Medulla oblongata (tissue), 1 donor: ENCODE results near the gene PROZ.
"Not testable (repeated sequence)": the region's sequence is repeated elsewhere in the genome, so short reads cannot be mapped to it uniquely, and the experiment has no call there.

ENCODE experiments used
- DNase-seq: peaks from one replicate; pipeline ENCODE4 v3.0.0-alpha.2; 2015; ENCODE audit errors: extremely low spot score

PROZ gene

GRCh38 chr13:113157206-113157928, 1.1 kb upstream of the PROZ start:
- no peak for DNase-seq

DNA sequence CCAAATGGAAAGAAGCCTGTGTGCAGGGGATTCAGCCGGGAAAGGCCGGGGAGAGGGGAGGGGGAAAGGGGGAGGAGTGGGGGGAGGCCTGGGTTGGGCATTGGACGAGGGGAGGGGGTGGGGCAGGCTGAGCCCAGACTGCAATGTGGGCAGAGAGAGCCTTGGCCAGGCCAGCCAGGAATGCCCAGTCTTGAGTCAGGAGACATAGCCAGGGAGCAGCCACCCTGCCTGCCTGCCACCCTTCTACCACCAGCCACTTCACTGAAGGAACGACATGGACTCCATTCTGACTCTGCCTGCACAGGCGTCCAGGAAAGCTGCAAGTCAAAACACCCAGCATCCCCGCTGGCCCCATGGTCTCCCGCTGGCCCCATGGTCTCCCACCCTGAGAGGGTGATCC, 498 bp downstream of the PROZ start:
- no peak for DNase-seq

DNA sequence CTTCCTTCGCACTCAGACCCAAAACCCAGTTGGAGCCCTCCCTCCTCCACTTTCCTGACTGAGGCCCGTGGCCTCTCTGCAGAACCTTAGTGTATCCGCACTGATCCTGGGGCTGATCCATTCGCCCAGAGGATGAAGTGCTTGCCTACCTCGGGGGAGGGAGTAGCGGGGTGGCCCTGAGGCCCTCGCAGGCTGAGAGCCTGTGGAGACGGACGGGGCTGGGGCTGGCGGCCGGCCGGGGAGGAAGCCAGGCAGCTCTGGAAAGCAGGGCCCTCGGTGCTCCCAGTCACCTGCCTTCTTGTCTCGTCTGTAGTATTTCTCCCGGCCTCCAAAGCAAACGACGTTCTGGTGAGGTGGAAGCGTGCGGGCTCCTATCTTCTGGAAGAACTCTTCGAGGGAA, 1.3 kb downstream of the PROZ start:
- DNase-seq, result no peak

GRCh38 chr13:113160983-113161382, 2.5 kb downstream of the PROZ start:
- DNase-seq, result no peak

DNA sequence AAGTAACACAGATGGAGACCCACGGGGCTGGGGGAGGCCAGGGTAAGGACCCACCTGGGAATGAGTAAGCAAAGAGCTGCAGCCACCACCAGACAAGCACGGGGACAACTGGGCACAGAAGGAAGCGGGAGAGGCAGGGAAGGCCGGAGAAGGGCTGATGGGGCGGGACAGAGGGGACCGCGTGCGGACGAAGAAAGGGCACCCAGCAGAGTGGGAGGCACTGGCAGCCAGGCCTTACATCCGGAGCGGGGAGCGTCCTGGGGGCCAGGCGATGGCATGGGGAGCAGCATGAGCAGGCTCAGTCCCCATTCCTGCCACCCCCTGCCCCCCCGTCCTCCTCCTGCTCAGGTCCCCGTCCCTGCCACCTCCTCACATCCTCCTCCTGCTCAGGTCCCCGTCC, 3.0 kb downstream of the PROZ start:
- no peak for DNase-seq

GRCh38 chr13:113161975-113162374, 3.5 kb downstream of the PROZ start:
- DNase-seq, result not testable (repeated sequence)

DNA sequence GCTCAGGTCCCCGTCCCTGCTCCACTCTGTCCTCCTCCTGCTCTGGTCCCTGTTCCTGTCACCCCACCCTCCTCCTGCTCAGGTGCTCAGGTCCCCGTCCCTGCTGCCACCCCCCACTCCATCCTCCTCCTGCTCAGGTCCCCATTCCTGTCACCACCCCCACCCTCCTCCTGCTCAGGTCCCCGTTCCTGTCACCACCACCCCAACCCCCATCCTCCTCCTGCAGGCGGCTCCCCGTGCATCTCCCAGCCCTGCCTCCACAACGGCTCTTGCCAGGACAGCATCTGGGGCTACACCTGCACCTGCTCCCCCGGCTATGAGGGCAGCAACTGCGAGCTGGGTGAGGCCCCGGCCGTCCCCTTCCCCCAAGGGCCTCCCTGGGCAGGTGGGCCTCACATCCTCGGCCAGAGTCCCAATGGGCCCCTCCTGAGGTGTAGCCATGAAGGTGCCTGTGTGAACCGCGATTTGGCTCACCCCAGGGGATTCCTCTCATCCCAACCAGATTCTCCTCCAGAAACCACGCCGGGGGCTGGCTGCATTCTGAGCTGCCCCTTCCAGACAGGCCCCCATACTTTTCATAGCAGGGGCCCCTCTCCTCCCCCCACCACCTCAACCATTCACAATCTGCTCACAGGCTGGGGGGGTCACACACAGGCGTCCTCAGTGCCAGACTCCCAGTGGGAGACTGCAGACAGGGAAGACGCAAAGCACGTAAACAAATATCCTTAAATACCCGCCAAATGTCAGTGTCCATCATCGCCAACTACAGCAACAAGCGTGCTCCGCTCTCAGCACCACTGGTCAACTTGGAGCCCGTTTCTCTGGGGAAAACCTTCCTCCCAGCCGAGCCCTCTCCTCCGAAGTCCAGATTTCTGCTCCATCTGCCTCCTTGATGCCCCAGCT, 4.6 kb downstream of the PROZ start:
- no peak for DNase-seq

- DNase-seq, result no peak
Measured at GRCh38 chr13:113164492-113164891, 6.0 kb downstream of the PROZ start.

GRCh38 chr13:113166266-113166665, 7.8 kb downstream of the PROZ start:
- DNase-seq, result no peak

DNA sequence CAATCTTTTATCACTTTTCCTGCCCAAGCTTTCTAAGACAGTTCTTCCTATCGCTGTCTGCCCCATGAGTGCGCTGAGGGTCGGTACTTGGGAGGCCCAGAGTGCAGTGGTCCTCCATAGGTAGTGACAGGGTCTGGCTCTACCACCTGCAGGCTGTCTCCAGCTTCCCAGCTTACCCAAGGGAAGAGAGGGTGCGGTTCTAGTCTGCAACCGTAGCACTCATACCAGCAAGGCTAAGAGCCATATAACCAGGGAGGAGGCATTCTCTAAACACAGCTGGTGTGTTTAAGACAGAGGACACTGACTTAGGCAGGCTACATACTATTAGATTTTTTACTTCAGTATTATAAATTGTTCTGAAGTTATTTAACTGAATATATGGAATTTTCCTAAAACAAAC, 8.2 kb downstream of the PROZ start:
- no peak for DNase-seq

DNA sequence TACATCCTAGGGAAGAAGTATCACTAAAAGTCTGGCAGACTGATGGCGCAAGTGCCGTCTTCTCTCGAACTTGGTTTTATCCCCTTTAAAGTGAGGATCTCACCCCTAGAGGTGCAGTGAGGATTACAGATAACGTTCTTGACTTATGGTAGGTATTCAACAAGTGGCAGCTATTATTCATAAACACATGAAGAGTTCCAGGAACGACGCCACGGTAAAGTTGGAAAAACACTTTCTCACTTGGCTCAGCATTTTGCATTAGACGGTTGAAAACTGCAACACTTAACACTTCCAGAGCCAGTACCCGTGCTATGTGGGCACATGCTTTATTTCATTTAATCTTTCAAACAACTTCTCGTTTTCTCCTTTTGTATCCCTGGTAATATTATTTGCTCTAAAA, 8.7 kb downstream of the PROZ start:
- DNase-seq, result no peak

GRCh38 chr13:113167575-113167974, 9.1 kb downstream of the PROZ start:
- DNase-seq, result no peak

- no peak for DNase-seq
Measured at GRCh38 chr13:113168211-113168610, 9.8 kb downstream of the PROZ start.

DNA sequence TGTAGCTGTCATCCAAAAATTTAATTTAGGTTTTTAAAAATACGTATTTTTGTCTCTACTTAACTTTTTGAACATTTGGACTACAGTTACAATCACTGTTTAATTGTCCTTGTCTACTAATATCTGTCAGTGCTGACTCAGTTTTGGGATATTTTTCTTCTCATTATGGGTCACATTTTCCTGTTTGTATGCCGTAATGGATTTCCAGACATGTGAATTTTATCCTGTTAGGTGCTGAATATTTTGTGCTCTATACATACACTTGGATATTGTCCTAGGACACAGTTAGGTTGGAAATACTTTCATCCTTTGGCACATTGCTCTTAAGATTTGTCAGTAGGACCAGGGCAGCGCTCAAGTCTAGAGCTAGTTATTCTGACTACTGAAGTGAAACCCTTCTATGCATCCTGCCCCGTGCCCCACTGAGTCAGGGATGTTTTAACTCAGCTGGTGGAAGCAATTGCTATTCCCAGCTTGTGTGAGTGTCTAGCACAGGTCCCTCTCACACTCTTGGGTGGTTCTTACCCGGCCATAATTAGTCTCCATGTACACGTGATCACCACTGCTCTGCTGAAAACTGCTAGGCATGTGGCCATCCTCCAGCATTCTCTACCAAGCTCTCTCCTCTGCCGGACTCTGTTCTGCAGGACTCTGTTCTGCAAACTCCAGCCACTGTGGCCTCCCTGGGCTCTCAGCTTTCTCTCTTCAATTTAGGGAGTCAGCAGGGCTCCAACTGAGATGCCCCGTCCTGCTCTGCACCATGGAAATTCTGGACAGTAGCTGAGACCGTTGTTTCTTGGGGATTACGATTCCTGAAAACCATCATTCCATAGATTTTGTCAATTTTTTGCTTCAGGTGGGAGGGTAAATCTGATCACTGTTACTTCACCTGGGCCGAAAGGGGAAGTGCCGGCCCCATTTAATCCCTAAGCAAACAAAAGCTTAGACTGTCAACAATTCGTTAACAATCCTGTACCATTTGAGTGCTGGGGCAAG, 11.1 kb downstream of the PROZ start:
- no peak for DNase-seq

DNA sequence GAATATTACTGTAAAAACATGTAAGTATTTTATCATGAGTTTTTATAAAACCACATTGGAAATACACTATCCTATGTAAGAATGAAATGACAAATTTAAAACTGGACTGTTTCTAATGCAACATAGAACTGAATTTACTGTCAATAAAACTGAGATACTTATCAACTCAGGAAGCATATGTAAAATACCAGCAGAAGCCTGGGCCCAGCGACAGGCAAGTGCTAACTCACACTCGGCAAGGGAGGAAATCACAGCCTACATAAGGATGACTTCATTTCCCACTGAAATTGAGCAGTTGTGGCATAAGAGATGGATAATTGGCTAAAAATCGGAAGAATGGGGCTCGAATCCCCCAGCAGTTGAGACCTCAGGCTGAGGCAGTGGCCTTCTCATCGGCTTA, 12.1 kb downstream of the PROZ start:
- no peak for DNase-seq

GRCh38 chr13:113171250-113172125, 13.0 kb downstream of the PROZ start:
- no peak for DNase-seq

GRCh38 chr13:113172419-113172926, 14.0 kb downstream of the PROZ start:
- no peak for DNase-seq

- no peak for DNase-seq
Measured at GRCh38 chr13:113176280-113176679, 17.8 kb downstream of the PROZ start.

DNA sequence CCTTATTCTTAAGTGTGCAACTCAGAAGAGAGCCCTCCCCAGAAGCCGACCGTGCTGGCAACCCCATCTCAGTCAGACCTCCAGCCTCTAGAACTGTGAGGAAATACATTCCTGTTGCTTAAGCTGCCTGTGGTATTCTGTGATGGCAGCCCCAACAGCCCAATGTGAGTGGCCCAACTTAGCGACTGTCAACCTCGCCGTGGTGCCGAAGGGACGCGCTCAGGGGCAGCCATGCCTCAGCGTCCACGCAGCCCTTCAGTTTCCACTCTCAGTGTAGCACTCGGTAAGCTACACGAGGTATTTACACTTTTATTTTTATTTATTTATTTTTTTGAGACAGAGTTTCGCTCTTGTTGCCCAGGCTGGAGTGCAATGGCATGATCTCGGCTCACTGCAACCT, 18.4 kb downstream of the PROZ start:
- DNase-seq, result no peak

DNA sequence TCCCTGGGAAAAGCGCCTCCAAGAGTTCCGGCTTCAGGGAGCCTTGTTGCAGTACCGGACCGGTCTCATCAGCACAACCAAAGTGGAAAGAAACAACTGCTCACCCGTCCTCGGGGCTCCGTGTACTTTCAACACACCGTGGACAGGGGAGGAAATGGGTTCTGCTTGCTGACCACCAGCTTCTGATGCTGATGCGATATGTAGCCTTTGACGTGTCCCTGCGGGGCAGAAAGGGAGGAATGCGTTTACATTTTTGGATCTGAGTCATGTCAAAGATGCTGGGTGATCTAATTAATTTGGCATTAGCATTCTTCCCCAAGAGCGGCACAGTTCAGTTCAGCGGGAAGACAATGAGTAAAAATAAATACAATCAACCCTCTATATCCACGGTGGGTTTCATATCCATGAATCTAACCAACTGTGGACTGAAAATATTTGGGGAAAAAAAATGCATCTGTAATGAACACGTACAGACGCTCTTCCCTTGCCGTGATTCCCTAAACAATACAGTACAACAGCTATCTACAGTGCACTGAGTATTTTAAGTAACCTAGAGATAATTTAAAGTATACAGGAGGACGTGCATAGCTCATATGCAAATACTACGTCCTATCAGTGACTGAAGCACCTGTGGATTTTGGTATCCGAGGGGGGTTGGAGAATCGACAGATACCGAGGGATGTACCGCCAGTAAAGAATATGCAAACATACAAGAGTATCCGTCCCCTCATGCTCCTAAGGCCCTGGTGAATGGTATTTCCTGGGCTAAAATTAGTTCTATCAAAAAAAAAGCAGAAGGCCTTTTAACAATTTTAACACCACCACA, 19.8 kb downstream of the PROZ start:
- DNase-seq, result no peak
